NT2/D1 (cell line): ENCODE measurements around the gene CNNM1.

ENCODE experiments used
- SUZ12 ChIP-seq: IDR thresholded peaks from 2 replicates; pipeline ENCODE4 v1.6.1; 2011; ENCODE audit not compliant: insufficient read length, insufficient read depth; ENCODE audit errors: extremely low read depth
- YY1 ChIP-seq: IDR thresholded peaks from 2 replicates; pipeline ENCODE4 v1.6.1; 2011; ENCODE audit not compliant: insufficient read length, insufficient read depth
- ZNF274 ChIP-seq: IDR thresholded peaks from 2 replicates; pipeline ENCODE4 v1.6.1; 2011; ENCODE audit warnings: mild to moderate bottlenecking, low read depth, low read length

- TF ChIP-seq ZNF274 (no peak), YY1 (no peak), SUZ12 (no peak)
Observed at GRCh38 chr10:99435986-99436638, 107.0 kb downstream of the CNNM1 start.
